ENCODE results near the gene LAMC3.

LAMC3 gene

DNA sequence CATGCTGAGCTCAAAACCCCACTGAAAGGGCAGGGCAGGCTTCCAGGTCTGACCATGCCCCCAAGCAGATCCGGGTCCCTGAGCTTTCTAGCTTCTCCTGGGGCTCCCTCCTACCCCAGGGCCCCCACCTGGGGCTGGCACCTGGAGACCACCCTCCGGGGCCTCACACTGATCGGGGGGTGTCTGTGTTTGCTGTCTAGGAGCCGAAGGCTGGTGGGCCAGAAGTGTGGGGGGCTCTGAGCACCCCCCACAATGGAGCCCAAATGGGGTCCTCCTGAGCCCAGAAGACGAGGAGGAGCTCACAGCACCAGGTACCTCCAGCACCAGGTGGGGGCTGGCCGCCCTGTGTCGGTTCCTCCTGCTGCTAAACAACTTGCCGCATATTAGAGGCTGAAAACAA is 39.8 kb downstream of the LAMC3 start:
- no peak for DNase-seq (ENCODE audit: low read depth)
- TF ChIP-seq CTCF (IDR thresholded peaks at IDR 0.05; ENCODE audit: control insufficient read depth, insufficient read depth, low read depth, low read length, missing control alignments): no peak
- H3K4me3 ChIP-seq (ENCODE audit: control insufficient read depth, low read depth, low read length): no peak overlapping the region

GRCh38 chr9:131049829-131050715 is 41.1 kb downstream of the LAMC3 start:
- H3K4me3 ChIP-seq (ENCODE audit: control insufficient read depth, low read depth, low read length): no peak overlapping the region
- DNase-seq (ENCODE audit: low read depth): no peak
- no peak for TF ChIP-seq CTCF (IDR thresholded peaks at IDR 0.05; ENCODE audit: control insufficient read depth, insufficient read depth, low read depth, low read length, missing control alignments)

- TF ChIP-seq CTCF (IDR thresholded peaks at IDR 0.05; ENCODE audit: control insufficient read depth, insufficient read depth, low read depth, low read length, missing control alignments): no peak
- DNase-seq (ENCODE audit: low read depth): no peak
- no peak overlapping the region for H3K4me3 ChIP-seq (ENCODE audit: control insufficient read depth, low read depth, low read length)
Measured at GRCh38 chr9:131050831-131051230, 41.9 kb downstream of the LAMC3 start.

GRCh38 chr9:131051592-131052517 is 42.9 kb downstream of the LAMC3 start:
- H3K4me3 ChIP-seq (ENCODE audit: control insufficient read depth, low read depth, low read length): no peak overlapping the region
- DNase-seq (ENCODE audit: low read depth): no peak
- no peak for TF ChIP-seq CTCF (IDR thresholded peaks at IDR 0.05; ENCODE audit: control insufficient read depth, insufficient read depth, low read depth, low read length, missing control alignments)

DNA sequence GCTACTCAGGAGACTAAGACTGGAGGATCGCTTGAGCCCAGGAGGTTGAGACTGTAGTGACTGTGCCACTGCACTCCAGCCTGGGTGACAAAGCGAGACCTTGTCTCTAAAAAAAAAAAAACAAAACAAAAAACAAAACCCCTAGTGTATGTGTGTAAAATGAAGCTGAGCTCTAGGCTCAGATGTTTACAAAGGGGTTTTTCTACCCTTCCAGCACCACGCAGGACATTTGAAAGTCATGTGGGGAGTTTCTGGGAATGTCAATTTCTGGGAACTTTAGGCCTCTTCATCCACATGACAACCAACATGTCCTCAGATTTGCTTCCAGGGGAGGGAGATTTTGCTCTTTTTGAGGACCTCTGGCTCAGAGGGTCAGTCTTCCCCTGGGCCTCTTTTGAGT is 44.9 kb downstream of the LAMC3 start:
- H3K4me3 ChIP-seq (ENCODE audit: control insufficient read depth, low read depth, low read length): no peak overlapping the region
- TF ChIP-seq CTCF (IDR thresholded peaks at IDR 0.05; ENCODE audit: control insufficient read depth, insufficient read depth, low read depth, low read length, missing control alignments): no peak
- DNase-seq (ENCODE audit: low read depth): no peak

GRCh38 chr9:131056781-131057506 is 48.0 kb downstream of the LAMC3 start:
- H3K4me3 ChIP-seq (ENCODE audit: control insufficient read depth, low read depth, low read length): no peak overlapping the region
- TF ChIP-seq CTCF (IDR thresholded peaks at IDR 0.05; ENCODE audit: control insufficient read depth, insufficient read depth, low read depth, low read length, missing control alignments): no peak
- no peak for DNase-seq (ENCODE audit: low read depth)

All from AG09309 (cell line).